Renal cortex interstitium (tissue), 11 donors: ENCODE measurements around the gene ALDH16A1. TPM values are rescaled to one million over a fixed set of nuclear protein-coding genes. Genes with fewer than 3 reads are reported as not detected.
A peak's percentile ranks its signal among the peaks of the same experiment; 100 is the strongest.

Source experiments
- DNase-seq, 11 donors: peaks; one replicate each; pipeline ENCODE4 v3.0.0-alpha.2; 2013; ENCODE audit warnings: low read depth in 9 of 11, low spot score in 4 of 11; ENCODE audit errors: extremely low read depth in 1 of 11
- polyA plus RNA-seq, 3 donors: library from polyadenylated mRNA; unstranded; fragments of 120-200 nt; gene quantifications; one replicate each; pipeline ENCODE4 v1.2.1, GENCODE V29; 2013; ENCODE audit not compliant: insufficient read length in 3 of 3

The ALDH16A1 gene
- polyA plus RNA-seq, 3 donors = 14.4 to 27.7 (median 26.4) TPM

DNA sequence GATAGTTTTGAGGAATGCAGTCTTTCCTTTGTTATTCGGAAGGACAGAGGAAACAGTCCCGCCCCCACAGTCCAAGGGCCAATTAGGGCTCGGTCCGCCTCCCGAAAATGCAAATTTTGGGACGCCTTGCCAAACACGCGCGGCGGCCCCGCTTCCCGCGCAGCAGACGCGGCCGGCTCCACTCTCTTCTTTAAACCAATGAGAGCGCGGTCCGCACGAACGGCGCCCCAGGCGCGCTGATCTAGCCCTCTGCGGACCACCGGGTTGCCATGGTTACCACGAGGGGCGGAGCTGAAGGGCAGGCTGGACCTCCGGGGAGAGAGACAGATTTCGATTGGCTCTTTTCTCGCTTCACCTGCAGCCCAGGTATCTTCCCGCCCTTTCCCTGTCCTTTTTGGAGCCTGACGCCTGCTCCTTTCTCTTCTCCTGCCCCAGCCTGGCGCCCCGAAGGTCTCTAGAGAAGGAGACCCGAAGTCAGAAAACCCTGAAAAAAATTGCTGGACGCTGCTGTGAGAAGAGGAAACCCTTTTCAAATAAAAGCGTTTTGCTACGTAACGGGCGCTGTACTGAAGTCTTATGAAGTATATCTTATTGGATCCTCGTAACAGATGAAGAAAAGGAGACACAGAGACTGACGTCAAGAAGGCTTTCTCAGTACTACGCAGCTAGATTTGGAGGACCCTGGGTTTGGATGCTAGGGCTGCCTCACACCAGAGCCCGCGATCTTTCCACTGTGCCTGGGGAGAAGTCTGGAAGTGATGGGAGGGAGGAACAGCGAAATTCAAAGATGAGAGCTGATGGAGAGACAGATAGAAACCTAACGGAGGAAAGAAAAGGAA, 31.8 kb upstream of the ALDH16A1 start:
- peak in 10 of 11 donors; percentile 47 to 75 (median 68) for DNase-seq

DNA sequence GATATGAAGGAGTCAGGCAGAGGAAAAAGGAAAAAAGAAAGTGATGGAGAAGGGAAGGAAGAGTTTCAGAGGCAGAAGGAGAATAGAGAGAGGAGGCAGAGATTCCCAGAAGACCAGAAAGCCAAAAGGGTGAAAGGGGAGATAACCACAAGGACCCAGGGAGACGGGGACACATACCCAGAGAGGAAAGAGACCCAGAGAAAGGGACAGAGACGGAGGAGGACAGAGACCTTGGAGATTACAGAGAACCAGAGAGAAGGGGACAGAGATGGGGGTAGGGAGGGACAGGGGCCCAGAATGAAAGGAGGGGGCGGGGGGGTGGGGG, 31.2 kb upstream of the ALDH16A1 start:
- no peak for DNase-seq

DNA sequence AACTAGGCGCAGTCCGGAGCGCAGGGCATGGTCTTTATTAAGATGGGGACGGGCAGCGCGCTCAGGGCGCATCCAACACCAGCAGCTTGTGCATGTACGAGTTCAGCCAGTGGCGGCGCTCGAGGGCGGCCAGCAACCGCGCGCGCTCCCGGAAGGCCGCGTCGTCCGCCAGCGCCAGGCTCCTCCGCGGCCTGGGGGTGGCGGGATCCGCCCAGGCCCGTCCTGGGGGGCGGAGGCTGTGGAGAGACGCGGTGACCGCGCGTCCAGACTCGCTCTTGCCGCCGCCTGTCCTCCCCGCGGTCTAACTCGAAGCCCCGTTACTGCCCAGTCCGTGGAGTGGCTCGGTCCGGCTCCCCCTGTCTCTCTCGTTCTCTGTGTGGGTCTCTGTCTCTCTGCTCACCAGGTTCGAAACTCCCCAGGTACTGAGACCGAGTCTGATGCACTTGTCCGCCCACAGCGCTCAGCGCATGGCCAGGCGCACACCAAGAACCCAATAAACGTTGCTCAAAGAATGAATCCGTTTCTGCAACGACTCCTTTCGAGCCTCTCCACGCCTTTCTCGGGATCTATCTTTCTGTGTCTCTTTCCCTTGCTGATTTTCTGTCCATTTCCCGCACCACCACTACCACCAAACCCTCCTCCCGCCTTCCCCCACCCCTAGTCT, 30.5 kb upstream of the ALDH16A1 start:
- DNase-seq = peak in 1 of 11 donors; percentile 45

DNA sequence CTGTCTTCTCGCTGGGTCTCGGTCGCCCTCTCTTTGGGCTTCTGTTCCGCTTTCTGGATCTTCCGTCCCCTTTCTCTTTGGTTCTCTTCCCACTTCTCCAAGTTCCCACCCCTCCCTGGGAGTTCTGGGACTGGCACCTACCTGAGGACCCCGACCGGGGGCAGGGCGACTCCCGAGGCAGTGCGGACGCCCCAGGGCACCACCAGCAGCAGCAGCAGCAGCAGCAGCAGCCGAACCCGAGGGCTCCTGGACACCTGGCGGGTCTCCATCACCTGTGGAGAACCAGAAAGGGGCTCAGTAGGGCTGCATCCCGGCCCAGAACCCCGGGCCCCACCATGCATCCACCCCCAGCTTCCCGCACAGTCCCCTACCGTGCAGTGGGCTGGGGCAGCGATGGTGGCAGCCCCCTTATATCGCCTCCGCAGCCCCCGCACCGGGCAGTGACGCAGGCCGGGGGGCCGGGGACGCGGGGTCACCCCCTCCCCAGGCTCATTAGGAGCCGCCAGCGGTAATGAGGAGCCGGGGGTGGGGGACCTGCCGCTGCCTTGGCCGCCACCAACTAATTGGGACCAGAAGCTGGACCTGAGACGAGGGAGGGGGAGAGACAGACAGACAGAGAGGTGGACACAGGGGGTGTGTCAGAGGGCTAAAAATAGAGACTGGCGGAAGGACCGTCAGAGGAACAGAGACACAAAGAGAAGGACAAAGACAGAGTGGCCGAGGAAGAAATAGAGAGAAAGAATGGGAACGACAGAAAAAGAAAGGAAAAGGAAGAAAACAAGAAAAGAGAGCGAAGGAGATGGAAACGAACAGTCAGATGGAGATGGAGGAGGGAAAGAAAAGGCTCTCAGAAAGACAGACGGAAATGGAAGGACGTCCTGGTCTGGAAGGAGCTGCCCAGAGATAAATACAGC, 29.7 kb upstream of the ALDH16A1 start, which contains the start of gene PTH2:
Gene PTH2 (minus strand): TSS at position 371 of the 914 bp plus-strand sequence. CDS start 102 bp downstream, at position 269.
- no peak for DNase-seq

DNA sequence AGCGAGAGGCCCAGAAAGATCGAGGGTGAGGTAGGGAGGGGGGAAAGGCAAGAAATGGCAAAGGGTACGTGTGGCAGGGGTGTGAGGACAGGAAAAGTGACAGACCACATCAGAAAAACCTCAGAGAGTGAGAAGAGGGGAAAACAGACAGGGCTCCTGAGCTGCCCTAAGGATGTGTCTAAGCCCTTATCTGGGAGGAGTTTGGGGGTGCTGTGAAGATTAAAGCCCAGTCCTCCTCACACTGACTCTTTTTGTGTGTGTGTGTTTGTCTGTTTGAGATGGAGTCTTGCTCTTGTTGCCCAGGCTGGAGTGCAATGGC, 29.1 kb upstream of the ALDH16A1 start:
- no peak for DNase-seq

DNA sequence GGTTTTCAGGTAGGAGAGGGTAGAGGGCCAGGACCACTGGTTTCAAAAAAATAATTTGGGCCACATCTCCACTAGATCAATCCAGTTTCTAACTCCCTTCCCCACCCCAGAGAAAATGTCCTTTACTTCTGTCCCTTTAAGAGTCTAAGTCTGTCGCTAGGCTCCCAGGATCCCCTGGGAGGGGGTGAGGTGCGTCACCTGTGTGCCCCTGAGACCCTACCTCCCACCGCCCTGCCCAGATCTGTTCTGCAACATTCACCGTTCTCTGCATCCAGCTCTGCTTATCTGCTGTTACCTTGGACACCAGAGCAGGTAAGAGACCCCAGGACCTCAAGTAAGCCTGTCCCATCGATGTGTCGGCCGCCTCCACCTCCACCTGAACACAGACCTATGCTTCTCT, 27.8 kb upstream of the ALDH16A1 start, which contains the start of gene GFY:
Gene GFY (plus strand): TSS at position 211 of the 400 bp plus-strand sequence. CDS start 1,043 bp downstream, outside the sequence.
- DNase-seq = no peak

DNA sequence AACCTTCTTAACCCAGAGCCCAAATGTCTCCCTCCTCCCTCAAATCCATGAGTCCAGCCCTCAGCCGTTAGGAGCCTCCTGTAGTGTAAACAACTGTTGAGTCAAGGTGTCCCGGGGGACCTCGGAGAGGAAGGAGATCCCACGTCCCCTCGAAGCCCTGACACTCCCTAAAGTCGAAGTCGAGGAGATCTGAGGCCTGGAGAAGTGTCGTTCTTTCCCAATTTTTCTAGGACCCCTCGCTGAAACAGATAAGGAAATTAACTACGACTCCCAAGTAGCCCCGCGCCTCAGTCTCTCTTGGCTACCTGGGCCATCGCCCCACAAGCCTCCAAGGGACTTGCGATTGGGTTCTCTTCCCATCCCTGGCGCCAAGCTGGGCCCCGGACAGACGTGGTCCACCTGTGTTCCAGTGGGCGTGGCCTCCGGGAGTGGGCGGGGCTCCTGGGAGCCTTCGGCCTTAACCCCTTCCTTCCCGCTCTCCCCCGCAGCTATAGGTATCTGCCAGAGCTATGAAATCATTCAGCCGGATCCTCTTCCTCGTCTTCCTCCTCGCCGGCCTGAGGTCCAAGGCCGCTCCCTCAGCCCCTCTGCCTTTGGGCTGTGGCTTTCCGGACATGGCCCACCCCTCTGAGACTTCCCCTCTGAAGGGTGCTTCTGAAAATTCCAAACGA, 27.0 kb upstream of the ALDH16A1 start:
- DNase-seq = no peak

DNA sequence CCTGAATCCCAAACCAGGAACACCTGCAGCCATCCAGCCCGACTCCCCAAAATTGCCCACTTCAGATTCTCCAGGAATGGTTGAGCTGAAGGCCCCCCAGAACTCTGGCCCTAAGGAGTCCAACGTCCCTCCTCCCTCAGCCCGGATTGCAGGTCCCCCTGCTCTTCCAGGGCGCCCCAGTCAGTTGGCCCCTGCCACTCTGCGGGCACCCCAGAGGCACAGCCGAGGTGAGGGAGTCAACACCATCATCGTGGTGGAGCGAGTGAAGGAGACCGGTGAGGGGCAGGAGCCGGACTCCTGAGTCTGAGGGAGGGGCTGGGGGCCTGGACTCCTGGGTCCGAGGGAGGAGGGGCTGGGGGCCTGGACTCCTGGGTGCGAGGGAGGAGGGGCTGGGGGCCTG, 25.7 kb upstream of the ALDH16A1 start:
- DNase-seq = no peak

DNA sequence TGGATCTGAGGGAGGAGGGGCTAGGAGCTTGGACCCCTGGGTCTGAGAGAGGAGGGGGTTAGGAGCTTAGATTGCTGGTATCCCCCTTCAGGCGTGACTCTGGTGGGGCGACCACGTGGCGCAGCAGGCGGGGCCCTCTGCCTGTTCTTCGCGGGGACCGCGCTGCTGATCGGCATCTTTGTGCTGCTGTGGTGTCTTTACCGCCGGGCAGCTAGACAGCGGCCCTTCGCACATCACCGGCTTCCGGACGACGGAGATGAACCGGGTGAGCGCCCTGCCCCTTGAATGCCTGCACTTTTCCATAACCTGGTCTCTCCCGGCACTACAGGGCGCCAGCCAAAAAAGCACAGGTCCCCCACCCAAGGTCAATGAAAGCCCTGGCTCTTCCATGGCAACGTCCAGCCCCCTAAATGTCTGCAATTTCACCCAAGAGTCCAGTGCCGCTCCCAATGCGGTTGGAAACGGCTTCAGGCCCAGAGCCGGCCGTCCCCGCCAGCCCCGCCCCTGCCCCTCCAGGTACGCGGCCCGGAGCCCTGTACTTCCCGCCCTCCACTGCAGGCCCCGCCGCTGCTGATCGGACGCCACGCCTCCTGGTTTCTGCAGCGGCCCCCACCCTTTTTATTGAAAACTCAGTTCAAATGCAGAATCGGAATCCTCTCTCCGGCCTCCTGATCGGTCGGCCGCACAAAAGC, 25.0 kb upstream of the ALDH16A1 start:
- DNase-seq = no peak

DNA sequence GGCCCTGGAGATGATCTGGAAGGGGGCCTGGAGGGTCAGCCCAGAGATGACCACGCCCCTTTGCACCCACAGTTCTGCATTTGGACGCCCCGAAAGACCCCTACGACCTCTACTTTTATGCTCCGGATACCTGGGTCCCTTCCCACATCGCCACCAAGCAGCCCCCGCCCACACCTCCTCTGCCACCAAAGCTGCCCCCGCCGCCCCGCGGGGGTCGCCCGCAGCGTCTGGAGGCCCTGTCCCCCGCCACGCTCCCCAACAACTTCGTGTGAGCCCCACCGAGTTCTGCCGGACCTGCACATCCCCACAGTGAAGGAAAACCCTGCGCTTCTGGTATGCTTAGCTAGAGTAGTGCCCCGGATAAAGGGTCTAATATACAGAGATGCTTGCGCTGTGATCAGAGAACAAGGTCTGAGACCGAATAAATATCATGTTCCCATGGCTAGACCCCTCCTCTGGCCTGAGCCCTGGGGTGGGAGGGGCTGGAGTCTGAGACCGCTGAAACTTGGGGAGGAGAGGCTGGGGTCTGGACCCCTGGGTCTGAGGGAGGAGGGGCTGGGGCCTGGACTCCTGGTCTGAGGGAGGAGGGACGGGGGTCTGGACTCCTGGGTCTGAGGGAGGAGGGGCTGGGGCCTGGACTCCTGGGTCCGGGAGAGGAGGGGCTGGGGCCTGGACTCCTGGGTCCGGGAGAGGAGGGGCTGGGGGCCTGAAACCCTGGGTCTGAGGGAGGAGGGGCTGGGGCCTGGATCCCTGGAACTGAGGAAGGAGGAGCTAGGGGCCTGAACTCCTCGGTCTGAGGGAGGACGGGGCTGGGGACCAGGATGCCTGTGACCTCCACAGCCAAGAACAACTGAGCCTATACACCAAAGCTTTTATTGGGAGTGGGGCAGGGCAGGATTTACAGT, 24.2 kb upstream of the ALDH16A1 start:
- no peak for DNase-seq

DNA sequence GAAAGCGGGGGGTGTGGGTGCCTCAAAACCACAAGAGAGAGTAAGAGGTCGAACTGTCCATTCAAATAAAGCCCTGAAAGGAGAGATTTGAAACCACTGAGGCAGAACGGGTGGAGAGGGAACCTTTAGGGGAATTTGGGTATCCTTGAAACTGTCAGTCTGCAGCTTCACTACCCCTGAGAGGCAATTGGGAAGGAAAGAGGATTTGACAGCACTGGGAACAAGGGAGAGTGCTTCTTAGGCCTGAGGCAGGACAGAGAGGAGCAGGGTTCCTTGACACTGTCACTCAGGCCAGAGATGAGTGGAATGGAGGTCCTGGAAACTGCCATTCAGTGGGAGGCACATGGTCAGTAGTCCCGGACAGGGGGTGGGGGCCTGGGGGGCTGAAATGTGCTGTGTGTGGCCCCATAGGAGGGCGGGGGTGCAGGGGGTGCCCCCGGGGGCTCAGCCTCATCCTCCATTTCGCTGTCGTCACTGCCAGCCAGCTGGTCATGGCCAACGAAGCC, 22.8 kb upstream of the ALDH16A1 start:
- DNase-seq = no peak

DNA sequence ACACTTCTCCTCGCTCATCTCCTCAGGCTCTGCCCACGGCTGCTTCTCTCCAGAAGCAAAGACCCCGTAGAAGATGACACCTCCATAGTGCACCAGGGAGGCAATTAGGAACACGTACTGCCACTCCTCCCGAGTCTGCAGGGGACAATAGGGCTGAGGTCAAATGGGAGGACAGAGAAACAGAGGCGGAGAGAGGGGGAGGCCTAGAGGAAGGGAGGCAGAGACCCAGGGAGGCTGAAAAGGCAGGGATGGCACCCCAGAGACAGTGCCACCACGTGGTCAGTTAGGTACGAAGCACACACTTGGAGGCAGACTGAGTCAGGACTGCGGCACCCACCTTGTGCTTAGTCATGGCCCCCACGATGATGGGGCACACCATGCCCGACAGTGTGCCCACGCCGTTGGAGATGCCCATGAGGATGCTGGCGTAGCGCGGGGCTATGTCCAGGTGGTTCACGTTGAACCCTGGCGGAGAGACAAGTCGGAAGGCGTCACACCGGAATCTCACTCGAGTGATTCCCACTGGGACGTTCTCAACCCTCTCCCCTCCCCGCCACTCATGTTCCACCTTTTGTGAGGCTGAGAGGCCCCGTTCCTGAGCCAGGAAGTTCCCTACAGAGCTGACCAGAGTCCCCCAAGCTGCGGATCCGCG, 22.2 kb upstream of the ALDH16A1 start:
- no peak for DNase-seq

DNA sequence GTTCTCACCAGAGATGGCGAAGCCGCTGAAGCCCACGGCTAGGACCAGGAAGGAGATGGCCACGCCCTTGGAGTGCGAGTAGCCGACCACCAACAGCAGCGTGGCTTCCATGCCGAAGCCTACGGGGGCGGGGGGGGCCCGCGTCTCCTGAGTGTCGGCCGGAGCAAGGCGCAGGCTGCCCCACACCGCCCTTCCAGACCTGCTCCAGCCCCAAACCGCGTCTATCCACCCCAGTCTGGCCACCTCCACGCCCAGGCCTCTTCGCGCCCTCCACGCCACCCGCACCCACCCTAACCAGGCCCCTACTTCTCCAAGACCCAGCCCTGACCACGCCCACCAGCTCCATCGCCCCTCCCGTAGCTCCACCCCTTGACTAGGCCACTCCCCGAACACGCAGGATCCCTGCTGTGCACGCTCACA, 21.7 kb upstream of the ALDH16A1 start:
- DNase-seq = no peak

DNA sequence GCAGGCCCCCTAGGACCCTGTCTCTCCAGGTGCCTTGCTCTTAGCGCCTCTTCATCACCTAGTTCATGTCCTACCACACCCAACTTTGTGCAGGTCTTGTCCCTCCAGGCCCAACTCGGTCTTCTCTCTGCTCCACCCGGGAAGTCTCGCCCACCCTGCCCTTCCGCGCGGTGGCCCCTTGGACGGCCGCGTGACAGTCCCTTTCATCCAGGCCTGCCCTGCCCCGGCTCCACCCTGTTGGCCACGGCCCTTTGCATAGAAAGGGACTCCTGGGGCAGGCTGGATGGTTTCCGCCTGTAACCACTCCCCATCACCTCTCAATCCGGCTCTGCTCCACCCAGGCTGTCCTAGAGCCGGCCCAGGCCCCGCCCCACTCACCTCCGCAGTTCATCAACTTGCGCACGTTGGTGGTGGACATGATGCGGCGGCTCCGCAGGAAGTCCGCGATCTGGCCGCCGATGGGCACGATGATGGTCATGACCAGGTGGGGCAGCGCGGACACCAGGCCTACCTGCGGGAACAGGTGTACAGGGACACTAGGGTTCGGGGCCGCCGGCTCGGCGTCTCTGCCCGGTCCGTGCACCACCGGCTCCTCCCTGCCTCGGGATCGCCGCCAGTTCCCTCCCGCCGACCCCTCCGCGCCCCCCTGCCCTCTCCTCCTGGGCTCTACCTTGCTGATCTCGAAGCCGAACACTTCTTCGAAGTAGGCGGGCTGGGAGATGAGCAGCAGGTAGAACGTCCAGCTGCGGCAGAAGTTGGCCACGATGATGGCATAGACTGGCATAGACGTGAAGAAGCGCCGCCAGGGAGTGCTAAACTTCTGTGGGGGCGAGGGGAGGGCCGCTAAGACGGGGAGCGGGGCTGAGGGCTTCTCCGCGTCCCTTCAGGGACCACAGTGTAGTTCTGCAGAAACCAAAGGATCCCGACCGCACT, 20.6 kb upstream of the ALDH16A1 start:
- DNase-seq = no peak

DNA sequence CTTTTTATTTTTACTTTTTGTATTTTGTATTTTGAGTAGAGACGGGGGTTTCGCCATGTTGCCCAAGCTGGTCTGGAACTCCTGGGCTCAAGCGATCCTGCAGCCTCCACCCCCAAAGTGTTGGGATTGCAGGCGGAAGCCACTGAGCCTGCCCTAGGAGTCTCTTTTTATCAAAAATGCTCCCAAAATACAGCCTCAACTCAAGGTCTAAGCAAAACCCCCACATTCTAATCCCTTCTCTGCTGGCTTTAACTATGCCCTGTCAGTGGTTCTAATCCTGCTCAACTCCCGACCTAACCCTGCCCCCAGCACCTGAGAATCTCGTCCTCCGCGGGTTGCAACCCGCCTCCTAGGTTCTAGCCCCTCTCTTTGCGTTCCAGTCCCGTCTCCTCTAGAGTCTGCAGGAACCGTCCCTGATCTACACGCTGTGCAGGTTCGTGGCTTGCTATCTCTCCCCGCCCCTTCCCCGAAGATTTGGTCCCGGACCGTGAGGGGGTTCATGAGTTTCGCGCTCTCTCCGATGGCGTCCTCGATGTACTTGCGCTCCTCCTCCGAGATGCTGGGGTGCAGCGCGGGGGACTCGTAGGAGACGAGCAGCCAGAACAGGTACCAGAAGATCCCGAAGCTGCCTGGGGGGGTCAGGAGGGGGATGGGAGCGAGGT, 19.7 kb upstream of the ALDH16A1 start:
- DNase-seq = no peak
